ENCODE results near the gene NKD2. TPM values are rescaled to one million over a fixed set of nuclear protein-coding genes. Genes with fewer than 3 reads are reported as not detected.

Gene NKD2
- total RNA-seq, 3 donors from 2014 or later = 0.54 to 0.94 (median 0.58) TPM

GRCh38 chr5:1039210-1039548 lies 30.6 kb downstream of the NKD2 start:
- H3K27me3 Mint-ChIP-seq (ENCODE audit: low read depth) = peaks cover 5% of the 10 kb centered on the region
- peaks cover 32% of the 10 kb centered on the region for H3K9me3 Mint-ChIP-seq
- no peak for DNase-seq
- H3K4me3 Mint-ChIP-seq = no peak overlapping the region
- ATAC-seq = no peak
- peaks cover 3% of the 10 kb centered on the region for H3K4me1 Mint-ChIP-seq (ENCODE audit: low read depth)
- H3K36me3 Mint-ChIP-seq (ENCODE audit: insufficient read depth) = no peaks in the 10 kb centered on the region

DNA sequence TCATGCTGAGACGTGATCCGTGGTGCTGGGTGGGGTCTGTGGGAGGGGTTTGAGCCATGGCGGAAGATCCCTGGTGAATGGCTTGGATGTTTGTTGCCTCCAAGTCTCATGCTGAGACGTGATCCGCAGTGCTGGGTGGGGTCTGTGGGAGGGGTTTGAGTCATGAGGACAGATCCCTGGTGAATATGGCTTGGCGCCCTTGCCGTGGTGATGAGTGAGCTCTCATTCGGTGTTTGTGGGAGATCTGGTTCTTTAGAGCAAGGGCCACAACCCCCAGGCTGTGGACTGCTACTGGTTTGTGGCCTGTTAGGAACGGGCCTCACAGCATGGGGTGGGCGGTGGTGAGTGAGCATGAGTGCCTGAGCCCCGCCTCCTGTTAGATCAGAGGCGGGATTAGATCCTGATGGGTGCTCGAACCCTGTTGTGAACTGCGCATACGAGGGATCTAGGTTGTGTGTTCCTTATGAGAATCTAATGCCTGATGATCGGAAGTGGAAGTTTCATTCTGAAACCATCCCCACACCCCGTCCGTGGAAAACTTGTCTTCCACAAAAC lies 31.2 kb downstream of the NKD2 start:
- Mint-ChIP-seq H3K4me3 (no peak overlapping the region), H3K36me3 (ENCODE audit: insufficient read depth) (no peaks in the 10 kb centered on the region), H3K27me3 (ENCODE audit: low read depth) (peaks cover 4% of the 10 kb centered on the region), H3K9me3 (peaks cover 38% of the 10 kb centered on the region), H3K4me1 (ENCODE audit: low read depth) (peaks cover 3% of the 10 kb centered on the region)
- DNase-seq (no peak), ATAC-seq (no peak)

DNA sequence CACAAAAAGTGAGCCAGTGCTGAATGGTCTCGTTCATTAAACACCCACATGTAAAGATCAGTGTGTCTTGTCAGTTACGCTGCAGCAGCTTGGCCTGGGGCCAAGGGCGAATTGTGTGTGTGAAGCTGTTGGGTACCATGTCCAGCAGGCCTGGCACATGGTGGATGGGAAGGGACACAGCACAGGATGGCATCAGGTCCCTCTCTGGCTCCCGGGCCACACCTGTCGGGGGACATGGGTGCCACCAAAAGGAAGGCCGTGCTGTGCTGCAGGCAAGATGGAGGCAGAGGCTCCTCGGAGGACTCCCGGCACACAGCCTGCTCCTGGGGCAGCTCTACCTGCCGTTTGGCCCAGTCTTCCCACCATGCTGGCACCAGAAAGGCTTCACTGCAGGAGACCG lies 32.0 kb downstream of the NKD2 start:
- H3K27me3 Mint-ChIP-seq (ENCODE audit: low read depth) = no peaks in the 10 kb centered on the region
- ATAC-seq (no peak), DNase-seq (no peak)
- no peaks in the 10 kb centered on the region for H3K36me3 Mint-ChIP-seq (ENCODE audit: insufficient read depth)
- peaks cover 45% of the 10 kb centered on the region for H3K9me3 Mint-ChIP-seq
- no peak overlapping the region for H3K4me3 Mint-ChIP-seq
- H3K4me1 Mint-ChIP-seq (ENCODE audit: low read depth) = peaks cover 6% of the 10 kb centered on the region

- DNase-seq (no peak), ATAC-seq (peak; percentile 40 to 60)
- Mint-ChIP-seq H3K4me1 (ENCODE audit: low read depth) (peaks cover 6% of the 10 kb centered on the region), H3K27me3 (ENCODE audit: low read depth) (no peaks in the 10 kb centered on the region), H3K4me3 (no peak overlapping the region), H3K36me3 (ENCODE audit: insufficient read depth) (no peaks in the 10 kb centered on the region), H3K9me3 (peaks cover 55% of the 10 kb centered on the region)
Measured at GRCh38 chr5:1041225-1042143, 32.9 kb downstream of the NKD2 start.

DNA sequence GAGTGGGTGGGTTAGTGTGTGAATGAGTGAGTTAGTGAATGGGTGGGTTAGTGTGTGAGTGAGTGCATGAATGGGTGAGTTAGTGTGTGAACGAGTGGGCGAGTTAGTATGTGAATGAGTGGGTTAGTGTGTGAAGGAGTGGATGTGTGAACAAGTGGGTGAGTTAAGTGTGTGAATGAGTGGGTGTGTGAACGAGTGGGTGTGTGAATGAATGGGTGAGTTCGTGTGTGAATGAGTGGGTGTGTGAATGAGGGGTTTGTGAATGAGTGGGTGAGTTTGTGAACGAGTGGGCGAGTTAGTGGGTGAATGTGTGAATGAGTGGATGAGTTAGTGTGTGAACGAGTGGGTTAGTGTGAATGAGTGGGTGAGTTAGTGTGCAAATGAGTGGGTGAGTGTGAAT lies 34.0 kb downstream of the NKD2 start:
- Mint-ChIP-seq H3K4me1 (ENCODE audit: low read depth) (peaks cover 6% of the 10 kb centered on the region), H3K27me3 (ENCODE audit: low read depth) (no peaks in the 10 kb centered on the region), H3K9me3 (peaks cover 66% of the 10 kb centered on the region), H3K4me3 (no peak overlapping the region), H3K36me3 (ENCODE audit: insufficient read depth) (no peaks in the 10 kb centered on the region)
- no peak for DNase-seq
- ATAC-seq = no peak

- H3K9me3 Mint-ChIP-seq = peaks cover 73% of the 10 kb centered on the region
- no peaks in the 10 kb centered on the region for H3K27me3 Mint-ChIP-seq (ENCODE audit: low read depth)
- H3K4me3 Mint-ChIP-seq = no peak overlapping the region
- H3K4me1 Mint-ChIP-seq (ENCODE audit: low read depth) = peaks cover 6% of the 10 kb centered on the region
- H3K36me3 Mint-ChIP-seq (ENCODE audit: insufficient read depth) = no peaks in the 10 kb centered on the region
- ATAC-seq (no peak), DNase-seq (no peak)
Measured at GRCh38 chr5:1043327-1043726, 34.7 kb downstream of the NKD2 start.

DNA sequence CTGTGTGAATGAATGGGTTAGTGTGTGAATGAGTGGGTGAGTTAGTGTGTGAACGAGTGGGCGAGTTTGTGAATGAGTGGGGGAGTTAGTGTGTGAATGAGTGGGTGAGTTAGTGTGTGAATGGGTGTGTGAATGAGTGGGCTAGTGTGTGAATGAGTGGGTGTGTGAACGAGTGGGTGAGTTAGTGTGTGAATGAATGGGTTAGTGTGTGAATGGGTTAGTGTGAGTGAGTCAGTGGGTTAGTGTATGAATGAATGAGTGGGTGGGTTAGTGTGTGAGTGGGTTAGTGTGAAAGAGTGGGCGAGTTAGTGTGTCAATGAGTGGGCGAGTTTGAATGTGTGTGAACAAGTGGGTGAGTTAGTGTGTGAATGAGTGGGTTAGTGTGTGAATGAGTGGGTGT lies 35.5 kb downstream of the NKD2 start:
- Mint-ChIP-seq H3K4me1 (ENCODE audit: low read depth) (peaks cover 6% of the 10 kb centered on the region), H3K4me3 (no peak overlapping the region), H3K9me3 (peaks cover 75% of the 10 kb centered on the region), H3K27me3 (ENCODE audit: low read depth) (no peaks in the 10 kb centered on the region), H3K36me3 (ENCODE audit: insufficient read depth) (no peaks in the 10 kb centered on the region)
- ATAC-seq (no peak), DNase-seq (no peak)

- H3K9me3 Mint-ChIP-seq = peaks cover 73% of the 10 kb centered on the region
- peaks cover 4% of the 10 kb centered on the region for H3K4me1 Mint-ChIP-seq (ENCODE audit: low read depth)
- no peaks in the 10 kb centered on the region for H3K27me3 Mint-ChIP-seq (ENCODE audit: low read depth)
- no peak overlapping the region for H3K4me3 Mint-ChIP-seq
- no peaks in the 10 kb centered on the region for H3K36me3 Mint-ChIP-seq (ENCODE audit: insufficient read depth)
- DNase-seq (no peak), ATAC-seq (no peak)
Measured at GRCh38 chr5:1045960-1046560, 37.5 kb downstream of the NKD2 start.

DNA sequence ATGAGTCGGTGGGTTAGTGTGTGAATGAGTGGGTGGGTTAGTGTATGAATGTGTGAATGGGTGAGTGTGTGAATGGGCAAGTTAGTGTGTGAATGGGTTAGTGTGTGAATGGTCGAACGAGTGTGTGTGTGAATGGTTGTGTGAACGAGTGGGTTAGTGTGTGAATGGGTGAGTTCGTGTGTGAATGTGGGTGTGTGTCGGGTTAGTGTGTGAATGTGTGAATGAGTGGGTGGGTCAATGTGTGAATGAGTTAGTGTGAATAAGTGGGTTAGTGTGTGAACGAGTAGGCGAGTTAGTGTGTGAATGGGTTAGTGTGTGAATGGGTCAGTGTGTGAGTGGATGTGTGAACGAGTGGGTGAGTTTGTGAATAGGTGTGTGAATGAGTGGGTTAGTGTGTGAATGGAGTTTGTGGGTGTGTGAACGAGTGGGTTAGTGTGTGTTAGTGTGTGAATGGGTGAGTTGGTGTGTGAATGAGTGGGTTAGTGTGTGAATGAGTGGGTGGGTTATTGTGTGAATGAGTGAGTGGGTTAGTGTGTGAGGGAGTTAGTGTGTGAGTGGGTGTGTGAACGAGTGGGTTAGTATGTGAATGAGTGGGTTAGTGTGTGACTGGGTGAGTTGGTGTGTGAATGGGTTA lies 38.8 kb downstream of the NKD2 start:
- ATAC-seq (no peak), DNase-seq (no peak)
- Mint-ChIP-seq H3K9me3 (peaks cover 60% of the 10 kb centered on the region), H3K27me3 (ENCODE audit: low read depth) (no peaks in the 10 kb centered on the region), H3K4me3 (no peak overlapping the region), H3K4me1 (ENCODE audit: low read depth) (peaks cover 3% of the 10 kb centered on the region), H3K36me3 (ENCODE audit: insufficient read depth) (peaks cover 3% of the 10 kb centered on the region)

- Mint-ChIP-seq H3K4me1 (ENCODE audit: low read depth) (peaks cover 3% of the 10 kb centered on the region), H3K4me3 (no peak overlapping the region), H3K27me3 (ENCODE audit: low read depth) (no peaks in the 10 kb centered on the region), H3K36me3 (ENCODE audit: insufficient read depth) (peaks cover 3% of the 10 kb centered on the region), H3K9me3 (peaks cover 52% of the 10 kb centered on the region)
- ATAC-seq = no peak
- no peak for DNase-seq
Measured at GRCh38 chr5:1048162-1048721, 39.6 kb downstream of the NKD2 start.

- H3K9me3 Mint-ChIP-seq = peaks cover 44% of the 10 kb centered on the region
- no peak overlapping the region for H3K4me3 Mint-ChIP-seq
- ATAC-seq (no peak), DNase-seq (no peak)
- peaks cover 3% of the 10 kb centered on the region for H3K36me3 Mint-ChIP-seq (ENCODE audit: insufficient read depth)
- H3K4me1 Mint-ChIP-seq (ENCODE audit: low read depth) = peaks cover 3% of the 10 kb centered on the region
- H3K27me3 Mint-ChIP-seq (ENCODE audit: low read depth) = no peaks in the 10 kb centered on the region
Measured at GRCh38 chr5:1048861-1049838, 40.5 kb downstream of the NKD2 start.

DNA sequence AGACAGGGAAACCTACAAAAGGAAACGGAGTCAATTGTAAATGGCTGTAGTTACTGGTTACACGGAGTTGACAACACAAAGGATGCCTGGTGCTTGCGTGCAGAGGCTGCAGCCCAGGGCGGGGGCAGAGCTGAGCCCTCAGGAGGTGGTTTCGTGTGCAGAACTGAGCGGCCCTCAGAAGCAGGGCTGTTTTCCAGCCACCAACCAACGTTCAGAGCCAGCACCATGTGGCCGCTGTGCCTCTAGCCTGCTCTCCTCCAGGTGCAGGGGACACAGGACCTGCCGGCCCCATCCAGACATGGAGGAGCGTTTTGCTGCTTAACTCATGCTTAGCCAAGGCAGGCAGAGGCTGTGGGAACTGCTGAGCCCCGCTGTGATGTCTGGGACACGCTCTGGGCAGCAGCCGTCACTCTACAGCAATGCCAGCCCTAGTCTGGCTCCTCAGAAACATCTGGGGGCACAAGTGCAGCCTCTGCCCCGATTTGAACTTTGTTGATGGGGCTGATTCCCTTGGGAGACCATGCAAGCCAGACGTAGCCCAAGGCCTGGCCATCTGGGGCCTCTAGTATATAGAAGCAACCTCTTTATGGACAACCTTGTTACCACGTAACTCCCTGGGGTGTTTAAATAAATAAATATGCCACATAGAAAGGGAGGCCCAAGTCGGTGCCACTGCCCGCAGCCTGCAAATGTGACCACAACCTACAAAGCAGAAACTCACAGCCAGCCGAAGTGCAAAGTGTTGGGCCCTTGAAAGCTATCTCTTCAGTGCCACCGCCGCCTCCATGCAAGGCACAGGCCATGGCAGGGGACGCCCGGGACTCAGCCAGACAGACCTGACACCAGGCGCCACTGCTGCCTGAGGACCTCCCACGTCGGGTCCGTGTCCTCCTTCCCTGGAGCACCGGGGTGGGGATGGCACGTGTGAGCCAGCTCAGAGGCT lies 42.1 kb downstream of the NKD2 start:
- ATAC-seq = no peak
- Mint-ChIP-seq H3K4me3 (no peak overlapping the region), H3K9me3 (peaks cover 29% of the 10 kb centered on the region), H3K27me3 (ENCODE audit: low read depth) (no peaks in the 10 kb centered on the region), H3K36me3 (ENCODE audit: insufficient read depth) (peaks cover 3% of the 10 kb centered on the region), H3K4me1 (ENCODE audit: low read depth) (no peaks in the 10 kb centered on the region)
- DNase-seq = no peak

GRCh38 chr5:1051366-1051720 lies 42.7 kb downstream of the NKD2 start:
- peaks cover 5% of the 10 kb centered on the region for H3K36me3 Mint-ChIP-seq (ENCODE audit: insufficient read depth)
- DNase-seq (no peak), ATAC-seq (no peak)
- no peaks in the 10 kb centered on the region for H3K27me3 Mint-ChIP-seq (ENCODE audit: low read depth)
- H3K4me3 Mint-ChIP-seq = no peak overlapping the region
- no peaks in the 10 kb centered on the region for H3K4me1 Mint-ChIP-seq (ENCODE audit: low read depth)
- peaks cover 22% of the 10 kb centered on the region for H3K9me3 Mint-ChIP-seq
